ENCODE data around the gene PLEKHJ1. TPM values are rescaled to one million over a fixed set of nuclear protein-coding genes. Genes with fewer than 3 reads are reported as not detected.

The PLEKHJ1 gene
- total RNA-seq, 1 donor from 2014 or later: 107 TPM

DNA sequence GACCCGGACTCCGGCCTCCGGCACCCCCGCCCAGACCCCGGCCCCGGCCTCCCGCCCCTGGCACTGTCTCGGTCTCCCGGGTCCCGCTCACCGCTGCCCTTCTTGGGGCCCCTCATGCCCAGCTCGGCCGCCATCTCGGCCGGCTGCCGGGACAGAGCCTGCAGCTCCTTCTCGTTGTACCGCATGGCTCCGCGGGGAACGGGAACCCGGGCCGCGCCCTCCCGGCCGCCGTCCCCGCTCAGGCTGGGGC, 140 bp downstream of the PLEKHJ1 start:
- Mint-ChIP-seq H3K36me3 (peaks cover 11% of the 10 kb centered on the region), H3K4me1 (ENCODE audit: unreplicated experiment) (peaks cover 35% of the 10 kb centered on the region), H3K9me3 (no peaks in the 10 kb centered on the region), H3K27me3 (peaks cover 5% of the 10 kb centered on the region), H3K27ac (peak overlapping the region; percentile 99), H3K4me3 (peak overlapping the region; percentile 100)
- TF ChIP-seq, protein P1, sequence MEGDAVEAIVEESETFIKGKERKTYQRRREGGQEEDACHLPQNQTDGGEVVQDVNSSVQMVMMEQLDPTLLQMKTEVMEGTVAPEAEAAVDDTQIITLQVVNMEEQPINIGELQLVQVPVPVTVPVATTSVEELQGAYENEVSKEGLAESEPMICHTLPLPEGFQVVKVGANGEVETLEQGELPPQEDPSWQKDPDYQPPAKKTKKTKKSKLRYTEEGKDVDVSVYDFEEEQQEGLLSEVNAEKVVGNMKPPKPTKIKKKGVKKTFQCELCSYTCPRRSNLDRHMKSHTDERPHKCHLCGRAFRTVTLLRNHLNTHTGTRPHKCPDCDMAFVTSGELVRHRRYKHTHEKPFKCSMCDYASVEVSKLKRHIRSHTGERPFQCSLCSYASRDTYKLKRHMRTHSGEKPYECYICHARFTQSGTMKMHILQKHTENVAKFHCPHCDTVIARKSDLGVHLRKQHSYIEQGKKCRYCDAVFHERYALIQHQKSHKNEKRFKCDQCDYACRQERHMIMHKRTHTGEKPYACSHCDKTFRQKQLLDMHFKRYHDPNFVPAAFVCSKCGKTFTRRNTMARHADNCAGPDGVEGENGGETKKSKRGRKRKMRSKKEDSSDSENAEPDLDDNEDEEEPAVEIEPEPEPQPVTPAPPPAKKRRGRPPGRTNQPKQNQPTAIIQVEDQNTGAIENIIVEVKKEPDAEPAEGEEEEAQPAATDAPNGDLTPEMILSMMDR (conservative IDR thresholded peaks at IDR 0.05): no peak
- DNase-seq (ENCODE audit: extremely low spot score, unreplicated experiment): no peak

DNA sequence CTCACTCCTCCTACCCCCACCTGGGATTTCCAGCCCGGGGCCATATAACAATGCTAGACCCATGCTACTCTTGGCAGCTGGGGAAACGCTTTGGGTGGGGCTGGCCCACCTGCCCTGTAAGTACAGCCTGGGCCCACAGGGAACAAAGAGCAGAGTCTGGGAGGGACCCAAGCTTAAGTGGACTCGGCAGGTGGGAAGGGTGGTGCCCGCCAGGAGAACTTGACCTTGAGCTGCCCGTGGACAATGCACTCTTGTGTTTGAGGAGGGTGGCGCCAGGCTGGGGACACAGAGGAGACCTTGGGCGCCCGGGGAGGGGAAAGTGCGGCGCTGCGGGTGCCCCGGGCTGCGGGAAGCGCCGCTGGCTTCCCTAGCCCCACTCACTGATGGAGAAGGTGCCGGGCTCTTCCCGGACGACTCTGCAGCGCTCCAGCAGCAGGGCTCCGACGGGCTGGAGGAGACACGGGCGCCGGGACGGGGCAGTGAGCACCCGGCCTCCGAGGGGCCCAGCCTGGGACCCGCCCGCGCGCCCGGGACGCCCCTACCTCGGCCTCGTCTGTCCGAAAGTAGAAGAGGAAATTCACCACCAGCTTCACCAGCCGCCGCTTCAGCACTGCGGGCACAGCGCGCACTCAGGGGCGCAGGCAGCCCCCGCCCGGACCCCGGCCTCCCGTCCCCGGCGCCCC, 607 bp downstream of the PLEKHJ1 start:
- TF ChIP-seq, protein P1 (conservative IDR thresholded peaks at IDR 0.05): no peak
- peak overlapping the region; percentile 100 for H3K4me3 Mint-ChIP-seq
- H3K9me3 Mint-ChIP-seq: no peaks in the 10 kb centered on the region
- H3K27me3 Mint-ChIP-seq: peaks cover 5% of the 10 kb centered on the region
- DNase-seq (ENCODE audit: extremely low spot score, unreplicated experiment): no peak
- H3K27ac Mint-ChIP-seq: peak overlapping the region; percentile 95
- H3K4me1 Mint-ChIP-seq (ENCODE audit: unreplicated experiment): peaks cover 31% of the 10 kb centered on the region
- H3K36me3 Mint-ChIP-seq: peaks cover 11% of the 10 kb centered on the region

DNA sequence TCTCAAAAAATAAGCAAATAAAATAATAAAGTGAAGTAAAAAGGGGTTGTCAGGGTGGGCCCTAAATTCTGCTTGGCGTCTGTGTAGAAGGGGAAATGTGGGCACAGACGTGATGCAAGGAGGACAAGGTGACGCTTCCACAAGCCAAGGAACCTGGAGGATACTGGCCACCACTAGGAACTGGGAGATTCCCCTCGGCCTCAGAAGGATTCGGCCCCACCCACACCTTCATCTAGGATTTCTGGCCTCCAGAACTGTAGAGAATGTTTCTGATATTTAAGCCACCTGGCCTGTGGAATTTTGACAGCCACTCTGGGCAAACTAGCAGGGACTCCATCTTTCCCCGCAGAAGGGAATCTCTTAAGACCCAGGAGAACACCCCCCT, 1.1 kb downstream of the PLEKHJ1 start:
- no peak for DNase-seq (ENCODE audit: extremely low spot score, unreplicated experiment)
- Mint-ChIP-seq H3K36me3 (peaks cover 11% of the 10 kb centered on the region), H3K4me3 (peak overlapping the region; percentile 100), H3K27ac (peak overlapping the region; percentile 95), H3K27me3 (peaks cover 5% of the 10 kb centered on the region), H3K4me1 (ENCODE audit: unreplicated experiment) (peaks cover 26% of the 10 kb centered on the region), H3K9me3 (no peaks in the 10 kb centered on the region)
- TF ChIP-seq, protein P1 (conservative IDR thresholded peaks at IDR 0.05): no peak

DNA sequence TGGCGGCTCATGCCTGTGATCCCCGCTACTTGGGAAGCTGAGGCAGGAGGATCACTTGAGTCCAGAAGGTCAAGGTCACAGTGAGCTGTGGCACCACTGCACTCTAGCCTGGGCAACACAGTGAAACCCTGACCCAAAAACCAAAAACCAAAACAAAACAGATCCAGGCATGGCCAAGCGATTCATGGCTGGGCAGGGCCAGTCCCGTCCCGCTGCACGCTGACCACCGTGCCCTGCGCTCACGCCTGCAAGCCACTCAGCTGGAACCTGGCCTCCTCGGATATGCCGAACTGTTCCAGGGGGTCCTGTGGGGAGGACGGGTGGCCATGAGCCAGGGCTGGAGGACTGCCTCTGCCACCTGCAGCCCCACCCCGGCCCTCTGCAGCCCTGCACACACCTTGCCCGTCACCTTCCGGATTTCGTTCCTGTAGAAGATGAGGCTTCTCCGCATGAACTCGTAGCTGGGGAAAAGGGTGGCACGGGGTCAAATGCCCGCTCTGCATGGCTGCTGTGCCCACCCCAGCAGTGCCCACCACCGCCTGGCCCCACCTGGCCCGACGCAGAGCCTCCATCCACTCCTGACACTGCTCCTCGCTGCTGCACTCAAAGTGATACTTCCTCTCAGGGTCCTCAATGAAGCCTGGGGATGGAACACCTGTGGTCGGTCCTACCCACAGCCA, 2.4 kb downstream of the PLEKHJ1 start:
- peaks cover 11% of the 10 kb centered on the region for H3K36me3 Mint-ChIP-seq
- peaks cover 17% of the 10 kb centered on the region for H3K4me1 Mint-ChIP-seq (ENCODE audit: unreplicated experiment)
- H3K27me3 Mint-ChIP-seq: peaks cover 5% of the 10 kb centered on the region
- peak overlapping the region; percentile 100 for H3K4me3 Mint-ChIP-seq
- TF ChIP-seq, protein P1 (conservative IDR thresholded peaks at IDR 0.05): no peak
- H3K9me3 Mint-ChIP-seq: no peaks in the 10 kb centered on the region
- DNase-seq (ENCODE audit: extremely low spot score, unreplicated experiment): no peak
- H3K27ac Mint-ChIP-seq: peak overlapping the region; percentile 34

DNA sequence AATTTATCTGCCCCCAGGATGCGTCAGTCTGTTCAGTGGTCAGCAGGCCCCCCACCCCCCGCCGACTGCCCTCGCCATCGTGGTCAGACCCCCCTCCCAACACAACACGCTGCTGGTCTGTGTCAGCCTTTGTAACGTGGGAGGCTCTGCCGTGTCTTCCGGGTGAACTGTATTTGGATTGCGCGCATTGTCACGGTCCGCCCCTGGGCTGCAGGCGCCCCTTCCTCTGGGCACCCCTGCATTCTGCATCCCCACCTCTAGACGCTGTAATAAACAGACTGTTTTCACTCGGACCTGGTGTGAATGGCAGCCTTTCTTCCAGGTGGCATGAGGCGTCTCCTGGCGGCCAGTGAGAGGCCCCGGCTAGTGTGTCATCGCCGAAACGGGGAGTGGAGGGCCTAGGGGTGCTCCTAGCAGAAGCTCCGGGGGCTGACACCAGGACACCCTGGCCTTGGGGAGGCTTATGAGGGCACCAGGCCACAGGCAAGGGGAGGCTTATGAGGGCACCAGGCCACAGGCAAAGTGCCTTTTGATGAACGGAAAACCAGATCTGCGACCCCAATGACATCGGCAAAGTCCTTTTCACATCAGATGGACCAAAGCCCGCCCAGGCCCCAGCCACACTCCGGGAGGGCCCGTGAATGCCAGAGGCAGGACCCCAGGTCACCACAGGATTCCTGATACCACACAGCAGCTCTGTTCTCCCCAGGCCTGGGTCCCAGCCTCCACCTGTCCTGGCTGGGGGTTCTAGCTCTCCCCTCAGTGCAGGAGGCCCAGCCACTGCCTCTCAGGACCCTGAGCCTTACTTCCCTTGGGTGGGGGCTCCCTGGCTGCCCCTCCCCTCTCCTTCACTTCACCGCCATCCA, 3.6 kb downstream of the PLEKHJ1 start:
- Mint-ChIP-seq H3K27ac (peak overlapping the region; percentile 36), H3K4me1 (ENCODE audit: unreplicated experiment) (peaks cover 10% of the 10 kb centered on the region), H3K36me3 (peaks cover 11% of the 10 kb centered on the region), H3K4me3 (peak overlapping the region; percentile 31), H3K27me3 (peaks cover 5% of the 10 kb centered on the region), H3K9me3 (no peaks in the 10 kb centered on the region)
- no peak for DNase-seq (ENCODE audit: extremely low spot score, unreplicated experiment)
- TF ChIP-seq, protein P1 (conservative IDR thresholded peaks at IDR 0.05): no peak

All from type B pancreatic cell (in vitro differentiated cells).